Measurements from ENCODE around the gene PREB. TPM values are rescaled to one million over a fixed set of nuclear protein-coding genes. Genes with fewer than 3 reads are reported as not detected.

The PREB gene
- total RNA-seq, 1 donor from 2014 or later: 25.1 TPM

DNA sequence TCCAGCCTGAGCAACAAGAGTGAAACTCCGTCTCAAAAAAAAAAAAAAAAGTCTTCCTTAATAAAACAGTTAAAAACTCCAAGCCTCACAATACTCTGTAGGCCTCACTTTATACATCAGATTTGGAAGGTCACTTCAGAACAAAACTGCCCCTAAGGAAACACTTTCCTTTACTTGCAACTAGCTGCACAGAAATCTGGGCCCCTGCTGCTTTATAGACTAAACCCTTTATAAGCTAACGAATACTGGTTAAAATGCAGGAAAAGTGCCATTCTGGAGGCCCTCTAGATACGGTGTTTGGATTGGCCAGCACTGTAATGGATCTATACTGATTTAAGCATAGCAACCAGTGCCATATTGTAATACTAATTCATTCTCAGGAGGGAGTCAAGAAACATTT lies 9.3 kb downstream of the PREB start:
- peaks cover 34% of the 10 kb centered on the region for H3K27me3 Mint-ChIP-seq (ENCODE audit: insufficient read depth, low read depth)
- Histone ChIP-seq H3K27me3 (peaks cover 47% of the 10 kb centered on the region), H3K36me3 (no peaks in the 10 kb centered on the region), H3K4me3 (no peak overlapping the region), H4K20me1 (ENCODE audit: low read depth) (no peaks in the 10 kb centered on the region), H3K4me1 (peaks cover 3% of the 10 kb centered on the region), H3K79me2 (ENCODE audit: low read depth) (no peaks in the 10 kb centered on the region), H3K27ac (no peak overlapping the region), H3K9ac (no peak overlapping the region), H2AFZ (replicated peaks) (no peak overlapping the region), H3K9me3 (ENCODE audit: low read depth) (no peaks in the 10 kb centered on the region), H3K4me2 (no peak overlapping the region), H3F3A (ENCODE audit: low read depth) (peaks cover 5% of the 10 kb centered on the region)
- DNase-seq (ENCODE audit: low spot score): no peak
- peaks cover 6% of the 10 kb centered on the region for H3K36me3 Mint-ChIP-seq
- peak overlapping the region; percentile 78 for H3K4me3 Mint-ChIP-seq
- no peak for TF ChIP-seq EZH2 (IDR thresholded peaks at IDR 0.05)
- TF ChIP-seq EZH2phosphoT487 (IDR thresholded peaks at IDR 0.05): no peak
- TF ChIP-seq, protein P1, sequence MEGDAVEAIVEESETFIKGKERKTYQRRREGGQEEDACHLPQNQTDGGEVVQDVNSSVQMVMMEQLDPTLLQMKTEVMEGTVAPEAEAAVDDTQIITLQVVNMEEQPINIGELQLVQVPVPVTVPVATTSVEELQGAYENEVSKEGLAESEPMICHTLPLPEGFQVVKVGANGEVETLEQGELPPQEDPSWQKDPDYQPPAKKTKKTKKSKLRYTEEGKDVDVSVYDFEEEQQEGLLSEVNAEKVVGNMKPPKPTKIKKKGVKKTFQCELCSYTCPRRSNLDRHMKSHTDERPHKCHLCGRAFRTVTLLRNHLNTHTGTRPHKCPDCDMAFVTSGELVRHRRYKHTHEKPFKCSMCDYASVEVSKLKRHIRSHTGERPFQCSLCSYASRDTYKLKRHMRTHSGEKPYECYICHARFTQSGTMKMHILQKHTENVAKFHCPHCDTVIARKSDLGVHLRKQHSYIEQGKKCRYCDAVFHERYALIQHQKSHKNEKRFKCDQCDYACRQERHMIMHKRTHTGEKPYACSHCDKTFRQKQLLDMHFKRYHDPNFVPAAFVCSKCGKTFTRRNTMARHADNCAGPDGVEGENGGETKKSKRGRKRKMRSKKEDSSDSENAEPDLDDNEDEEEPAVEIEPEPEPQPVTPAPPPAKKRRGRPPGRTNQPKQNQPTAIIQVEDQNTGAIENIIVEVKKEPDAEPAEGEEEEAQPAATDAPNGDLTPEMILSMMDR (IDR thresholded peaks at IDR 0.05): no peak
- no peak overlapping the region for H3K27ac Mint-ChIP-seq
- peaks cover 3% of the 10 kb centered on the region for H3K9me3 Mint-ChIP-seq
- no peaks in the 10 kb centered on the region for H3K4me1 Mint-ChIP-seq

DNA sequence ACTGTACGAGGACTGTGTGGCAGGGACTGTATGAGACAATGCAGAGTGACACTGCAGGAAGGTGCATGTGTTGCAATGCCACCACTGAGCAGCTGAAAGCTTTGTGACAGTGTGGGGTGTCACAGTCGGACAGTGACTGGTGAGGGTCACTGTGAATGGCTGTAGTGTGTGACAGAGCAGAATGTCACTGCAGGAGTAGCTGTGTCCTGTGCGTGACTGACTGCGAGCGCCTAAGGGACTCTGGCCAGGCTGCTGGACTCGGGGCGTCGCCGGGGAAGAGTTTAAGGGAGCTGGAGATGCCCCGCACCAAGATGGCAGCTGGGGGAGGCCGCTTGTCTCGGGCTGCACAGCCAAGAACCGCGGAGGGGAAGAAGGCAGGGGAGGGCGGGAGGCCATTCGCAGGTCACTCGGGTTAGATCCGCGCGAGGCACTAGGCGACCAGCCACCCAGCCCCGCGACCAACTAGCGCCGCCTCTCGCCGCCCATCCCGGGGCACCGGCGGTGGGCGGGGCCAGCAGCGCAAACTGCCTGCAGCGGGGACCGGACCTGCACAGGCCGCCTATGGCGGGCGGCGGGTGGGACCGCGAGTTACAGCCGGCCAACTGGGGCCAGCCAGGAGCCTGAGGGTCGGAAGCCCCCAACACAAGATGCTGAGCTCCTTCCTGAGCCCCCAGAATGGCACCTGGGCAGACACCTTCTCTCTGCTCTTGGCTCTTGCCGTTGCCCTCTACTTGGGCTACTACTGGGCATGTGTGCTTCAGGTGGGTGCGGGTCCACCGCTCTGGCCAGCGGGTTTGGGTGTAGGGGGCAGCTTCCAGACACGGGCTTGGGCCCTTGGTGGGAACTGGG lies 10.9 kb downstream of the PREB start, which contains the start of gene ABHD1:
TSS of gene ABHD1 (plus strand) at position 514 of the 849 bp plus-strand sequence. CDS start at position 648, 134 bp downstream.
- Histone ChIP-seq H3K4me3 (peak within 1 kb of the TSS; percentile 51), H3F3A (ENCODE audit: low read depth) (peaks cover 6% of the 10 kb centered on the region), H3K79me2 (ENCODE audit: low read depth) (no peaks in the 10 kb centered on the region), H3K4me1 (peaks cover 3% of the 10 kb centered on the region), H3K4me2 (peak within 1 kb of the TSS; percentile 75), H3K27ac (no peak within 1 kb of the TSS), H4K20me1 (ENCODE audit: low read depth) (no peaks in the 10 kb centered on the region), H2AFZ (replicated peaks) (peak within 1 kb of the TSS; percentile 97), H3K9me3 (ENCODE audit: low read depth) (no peaks in the 10 kb centered on the region), H3K27me3 (peaks cover 63% of the 10 kb centered on the region), H3K9ac (no peak within 1 kb of the TSS), H3K36me3 (no peaks in the 10 kb centered on the region)
- TF ChIP-seq EZH2phosphoT487 (IDR thresholded peaks at IDR 0.05): no peak
- TF ChIP-seq, protein P1 (IDR thresholded peaks at IDR 0.05): peak; percentile 11
- peak; percentile 12 for TF ChIP-seq EZH2 (IDR thresholded peaks at IDR 0.05)
- peaks cover 5% of the 10 kb centered on the region for H3K4me1 Mint-ChIP-seq
- peaks cover 6% of the 10 kb centered on the region for H3K9me3 Mint-ChIP-seq
- no peak within 1 kb of the TSS for H3K27ac Mint-ChIP-seq
- DNase-seq (ENCODE audit: low spot score): peak; percentile 79
- H3K36me3 Mint-ChIP-seq: no peaks in the 10 kb centered on the region
- peaks cover 40% of the 10 kb centered on the region for H3K27me3 Mint-ChIP-seq (ENCODE audit: insufficient read depth, low read depth)
- peak within 1 kb of the TSS; percentile 87 for H3K4me3 Mint-ChIP-seq

DNA sequence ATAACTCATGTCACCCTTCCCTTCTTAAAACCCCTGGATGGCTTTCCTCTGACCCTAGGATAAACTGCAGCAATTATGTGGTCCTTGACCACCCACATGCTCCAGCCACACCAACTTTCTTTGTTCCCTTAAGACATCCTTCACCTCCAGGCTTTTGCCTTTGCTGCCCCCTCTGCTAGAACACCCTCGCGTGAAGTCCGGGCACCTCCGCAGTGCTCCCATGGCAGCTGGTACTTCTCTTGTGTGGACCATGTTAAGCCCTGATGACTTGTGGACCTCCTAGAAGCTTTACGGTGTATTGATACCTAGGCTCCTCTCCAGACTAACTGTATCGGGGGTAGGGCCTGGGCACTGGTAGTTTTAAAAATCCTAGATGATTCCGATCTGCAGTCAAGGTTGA lies 11.6 kb downstream of the PREB start:
- Mint-ChIP-seq H3K27ac (no peak overlapping the region), H3K27me3 (ENCODE audit: insufficient read depth, low read depth) (peaks cover 43% of the 10 kb centered on the region), H3K9me3 (peaks cover 6% of the 10 kb centered on the region), H3K4me1 (peaks cover 10% of the 10 kb centered on the region), H3K4me3 (peak overlapping the region; percentile 87), H3K36me3 (no peaks in the 10 kb centered on the region)
- H3K4me3 ChIP-seq: no peak overlapping the region
- H3K27me3 ChIP-seq: peaks cover 70% of the 10 kb centered on the region
- no peak for DNase-seq (ENCODE audit: low spot score)
- H4K20me1 ChIP-seq (ENCODE audit: low read depth): no peaks in the 10 kb centered on the region
- H3K9me3 ChIP-seq (ENCODE audit: low read depth): no peaks in the 10 kb centered on the region
- H3K27ac ChIP-seq: no peak overlapping the region
- no peak overlapping the region for H3K4me2 ChIP-seq
- H3K9ac ChIP-seq: no peak overlapping the region
- H3K36me3 ChIP-seq: no peaks in the 10 kb centered on the region
- TF ChIP-seq, protein P1 (IDR thresholded peaks at IDR 0.05): no peak
- no peak for TF ChIP-seq EZH2phosphoT487 (IDR thresholded peaks at IDR 0.05)
- TF ChIP-seq EZH2 (IDR thresholded peaks at IDR 0.05): no peak
- H2AFZ ChIP-seq (replicated peaks): no peak overlapping the region
- H3K79me2 ChIP-seq (ENCODE audit: low read depth): no peaks in the 10 kb centered on the region
- H3K4me1 ChIP-seq: peaks cover 8% of the 10 kb centered on the region
- peaks cover 13% of the 10 kb centered on the region for H3F3A ChIP-seq (ENCODE audit: low read depth)
